ENCODE measurements around the gene CCDC150. TPM values are rescaled to one million over a fixed set of nuclear protein-coding genes. Genes with fewer than 3 reads are reported as not detected.

Gene CCDC150
- total RNA-seq, 1 experiment from 2014 or later, result 13.1 TPM

DNA sequence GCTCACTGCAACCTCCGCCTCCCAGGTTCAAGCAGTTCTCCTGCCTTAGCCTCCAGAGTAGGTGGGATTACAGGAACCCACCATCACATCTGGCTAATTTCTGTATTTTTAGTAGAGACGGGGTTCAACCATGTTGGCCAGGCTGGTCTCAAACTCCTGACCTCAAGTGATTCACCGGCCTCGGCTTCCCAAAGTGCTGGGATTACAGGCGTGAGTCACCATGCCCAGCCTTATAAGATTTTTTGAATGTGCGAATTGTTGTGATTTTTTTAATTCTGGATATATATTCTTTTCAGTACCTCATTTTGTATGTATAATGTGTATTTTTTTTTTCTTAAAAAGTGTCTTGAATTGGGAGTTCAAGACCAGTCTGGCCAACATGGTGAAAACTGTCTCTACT lies 42.0 kb upstream of the CCDC150 start:
- Histone ChIP-seq H3F3A (ENCODE audit: low read length, unreplicated experiment) (no peaks in the 10 kb centered on the region), H3K4me1 (ENCODE audit: insufficient read depth, low read length) (peaks cover 17% of the 10 kb centered on the region), H3K4me2 (ENCODE audit: low read length) (no peak overlapping the region), H3K79me2 (ENCODE audit: low read length) (no peaks in the 10 kb centered on the region), H2AFZ (ENCODE audit: low read length) (no peak overlapping the region), H3K27me3 (ENCODE audit: low read length) (no peaks in the 10 kb centered on the region), H4K20me1 (ENCODE audit: low read length) (no peaks in the 10 kb centered on the region), H3K36me3 (ENCODE audit: low read depth, low read length) (no peaks in the 10 kb centered on the region), H3K27ac (ENCODE audit: low read length) (no peak overlapping the region), H3K9me3 (ENCODE audit: low read length) (no peaks in the 10 kb centered on the region), H3K9ac (ENCODE audit: low read length) (no peak overlapping the region), H3K4me3 (ENCODE audit: low read length) (no peak overlapping the region), H3K9me2 (replicated peaks; ENCODE audit: low read length) (no peaks in the 10 kb centered on the region)
- CTCF ChIA-PET, result no interaction called here
- BruUV-seq (replicated peaks), result no TSS peak
- ATAC-seq (no peak), DNase-seq (no peak)
- intact Hi-C loops (cut with micrococcal nuclease), result loop anchor here (10.0 kb wide), 1 partner anchor 157 kb away; no protein-coding TSS in a partner anchor
- POLR2A ChIA-PET (ENCODE audit: unreplicated experiment), result no interaction called here
- no peak for TF ChIP-seq CTCF (conservative IDR thresholded peaks at IDR 0.05; ENCODE audit: low read depth, low read length)
- TF ChIP-seq EZH2 (IDR thresholded peaks at IDR 0.05; ENCODE audit: low read length, unreplicated experiment), result no peak

DNA sequence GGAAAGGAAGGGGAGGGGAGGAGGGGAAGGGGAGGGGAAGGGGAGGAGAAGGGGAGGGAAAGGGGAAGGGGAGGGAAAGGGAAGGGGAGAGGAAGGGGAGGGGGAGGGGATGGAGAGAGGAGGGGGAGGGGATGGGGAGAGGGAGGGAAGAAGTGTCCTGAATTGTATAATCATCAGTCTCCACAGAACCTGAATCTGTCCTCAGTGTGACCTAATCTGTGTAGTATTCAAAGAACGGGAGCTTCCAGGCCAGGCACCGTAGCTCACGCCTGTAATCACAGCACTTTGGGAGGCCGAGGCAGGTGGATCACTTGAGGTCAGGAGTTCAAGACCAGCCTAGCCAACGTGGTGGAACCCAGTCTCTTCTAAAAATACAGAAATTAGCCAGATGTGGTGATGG lies 41.1 kb upstream of the CCDC150 start:
- H3K36me3 ChIP-seq (ENCODE audit: low read depth, low read length), result no peaks in the 10 kb centered on the region
- ATAC-seq (no peak), DNase-seq (no peak)
- H3K27me3 ChIP-seq (ENCODE audit: low read length), result no peaks in the 10 kb centered on the region
- CTCF ChIA-PET, result no interaction called here
- no peak overlapping the region for H3K4me2 ChIP-seq (ENCODE audit: low read length)
- TF ChIP-seq CTCF (conservative IDR thresholded peaks at IDR 0.05; ENCODE audit: low read depth, low read length) (no peak), EZH2phosphoT487 (IDR thresholded peaks at IDR 0.05; ENCODE audit: borderline replicate concordance, low read length) (no peak), EZH2 (IDR thresholded peaks at IDR 0.05; ENCODE audit: low read length, unreplicated experiment) (no peak)
- H3K9ac ChIP-seq (ENCODE audit: low read length), result no peak overlapping the region
- H3K79me2 ChIP-seq (ENCODE audit: low read length), result no peaks in the 10 kb centered on the region
- no peaks in the 10 kb centered on the region for H4K20me1 ChIP-seq (ENCODE audit: low read length)
- no TSS peak for BruUV-seq (replicated peaks)
- H2AFZ ChIP-seq (ENCODE audit: low read length), result no peak overlapping the region
- intact Hi-C loops (cut with micrococcal nuclease), result loop anchor here (10.0 kb wide), 1 partner anchor 156 kb away; no protein-coding TSS in a partner anchor
- no peaks in the 10 kb centered on the region for H3K9me2 ChIP-seq (replicated peaks; ENCODE audit: low read length)
- no peaks in the 10 kb centered on the region for H3K9me3 ChIP-seq (ENCODE audit: low read length)
- H3K4me1 ChIP-seq (ENCODE audit: insufficient read depth, low read length), result peaks cover 17% of the 10 kb centered on the region
- no peaks in the 10 kb centered on the region for H3F3A ChIP-seq (ENCODE audit: low read length, unreplicated experiment)
- POLR2A ChIA-PET (ENCODE audit: unreplicated experiment), result no interaction called here
- no peak overlapping the region for H3K27ac ChIP-seq (ENCODE audit: low read length)
- no peak overlapping the region for H3K4me3 ChIP-seq (ENCODE audit: low read length)

DNA sequence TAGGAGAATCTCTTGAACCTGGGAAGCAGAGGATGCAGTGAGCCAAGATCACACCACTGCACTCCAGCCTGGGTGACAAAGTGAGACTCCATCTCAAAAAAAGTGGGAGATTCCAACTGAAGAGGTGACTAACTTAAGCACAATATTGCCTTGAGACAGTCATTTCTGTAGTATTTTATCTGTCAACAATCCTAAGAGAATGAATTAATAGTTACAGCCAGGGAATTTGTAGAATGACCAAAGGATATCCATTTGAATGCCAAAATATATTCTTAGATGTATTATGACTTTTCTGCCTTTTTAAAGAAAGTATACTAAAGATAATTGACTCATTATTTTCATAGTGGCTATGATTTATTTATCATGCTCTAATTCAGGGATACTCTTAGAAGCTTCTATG lies 40.7 kb upstream of the CCDC150 start:
- intact Hi-C loops (cut with micrococcal nuclease), result loop anchor here (10.0 kb wide), 1 partner anchor 156 kb away; no protein-coding TSS in a partner anchor
- DNase-seq (no peak), ATAC-seq (no peak)
- no TSS peak for BruUV-seq (replicated peaks)
- H3K9ac ChIP-seq (ENCODE audit: low read length), result no peak overlapping the region
- peaks cover 17% of the 10 kb centered on the region for H3K4me1 ChIP-seq (ENCODE audit: insufficient read depth, low read length)
- H3K9me3 ChIP-seq (ENCODE audit: low read length), result no peaks in the 10 kb centered on the region
- POLR2A ChIA-PET (ENCODE audit: unreplicated experiment), result no interaction called here
- no peaks in the 10 kb centered on the region for H3K9me2 ChIP-seq (replicated peaks; ENCODE audit: low read length)
- CTCF ChIA-PET, result no interaction called here
- no peak for TF ChIP-seq EZH2phosphoT487 (IDR thresholded peaks at IDR 0.05; ENCODE audit: borderline replicate concordance, low read length)
- no peak for TF ChIP-seq CTCF (conservative IDR thresholded peaks at IDR 0.05; ENCODE audit: low read depth, low read length)
- TF ChIP-seq EZH2 (IDR thresholded peaks at IDR 0.05; ENCODE audit: low read length, unreplicated experiment), result no peak
- no peaks in the 10 kb centered on the region for H3K36me3 ChIP-seq (ENCODE audit: low read depth, low read length)
- no peaks in the 10 kb centered on the region for H3K27me3 ChIP-seq (ENCODE audit: low read length)
- no peaks in the 10 kb centered on the region for H4K20me1 ChIP-seq (ENCODE audit: low read length)
- H3F3A ChIP-seq (ENCODE audit: low read length, unreplicated experiment), result no peaks in the 10 kb centered on the region
- H3K27ac ChIP-seq (ENCODE audit: low read length), result no peak overlapping the region
- H3K4me3 ChIP-seq (ENCODE audit: low read length), result no peak overlapping the region
- H2AFZ ChIP-seq (ENCODE audit: low read length), result no peak overlapping the region
- no peak overlapping the region for H3K4me2 ChIP-seq (ENCODE audit: low read length)
- H3K79me2 ChIP-seq (ENCODE audit: low read length), result no peaks in the 10 kb centered on the region
